Measurements from ENCODE around the gene DHX9.

Gene DHX9

DNA sequence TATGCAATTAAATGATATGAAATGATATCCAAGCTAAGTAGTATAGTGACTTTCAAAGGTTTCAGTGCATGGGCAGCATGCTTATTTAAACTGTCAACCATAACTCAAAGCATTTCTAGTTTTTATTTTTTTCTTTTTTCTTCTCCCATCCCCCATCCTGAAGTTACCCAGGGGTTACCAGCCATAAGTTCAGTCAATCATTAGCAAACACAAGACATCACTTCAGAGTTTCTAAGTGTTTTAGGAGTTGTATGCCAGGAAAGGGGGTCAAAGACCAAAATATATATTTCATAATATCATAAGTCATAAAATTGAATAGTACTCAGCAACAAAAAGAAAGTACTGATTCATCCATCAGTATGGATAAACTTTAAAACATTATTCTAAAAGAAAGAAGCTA, 28.7 kb downstream of the DHX9 start:
- H3K4me1 ChIP-seq (ENCODE audit: insufficient read depth, low read length): no peaks in the 10 kb centered on the region
- H3K36me3 ChIP-seq (ENCODE audit: insufficient read depth, low read length): peaks cover 71% of the 10 kb centered on the region
- H3K9ac ChIP-seq (ENCODE audit: low read length): no peak overlapping the region
- H3K27ac ChIP-seq (ENCODE audit: low read depth, low read length): no peak overlapping the region
- H3K9me3 ChIP-seq (ENCODE audit: low read length): no peaks in the 10 kb centered on the region
- no peak overlapping the region for H3K4me3 ChIP-seq (ENCODE audit: low read depth in 1 of 2, low read length in 2 of 2)
- no peaks in the 10 kb centered on the region for H3K27me3 ChIP-seq (ENCODE audit: control insufficient read depth in 1 of 2, insufficient read depth in 2 of 2, low read length in 2 of 2)

DNA sequence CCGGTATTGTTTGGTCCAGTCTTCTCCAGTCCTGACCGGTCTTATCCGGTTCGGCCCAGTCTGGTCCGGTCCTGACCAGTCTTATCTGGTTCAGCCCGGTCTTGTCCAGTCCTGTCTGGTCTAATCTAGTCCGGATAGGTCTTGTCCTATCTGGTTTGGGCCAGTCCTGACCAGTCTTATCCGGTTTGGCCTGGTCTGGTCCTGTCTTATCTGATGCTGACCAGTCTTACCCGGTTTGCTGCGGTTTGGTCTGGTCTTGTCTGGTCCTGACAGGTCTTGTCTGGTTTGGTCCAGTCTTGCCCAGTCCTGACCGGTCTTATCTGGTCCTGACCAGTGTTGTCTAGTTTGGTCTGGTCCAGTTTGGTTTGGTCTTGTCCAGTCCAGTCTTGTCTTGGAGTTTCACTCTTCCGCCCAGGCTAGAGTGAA, 30.1 kb downstream of the DHX9 start:
- no peak overlapping the region for H3K9ac ChIP-seq (ENCODE audit: low read length)
- no peaks in the 10 kb centered on the region for H3K27me3 ChIP-seq (ENCODE audit: control insufficient read depth in 1 of 2, insufficient read depth in 2 of 2, low read length in 2 of 2)
- H3K4me3 ChIP-seq (ENCODE audit: low read depth in 1 of 2, low read length in 2 of 2): no peak overlapping the region
- no peak overlapping the region for H3K27ac ChIP-seq (ENCODE audit: low read depth, low read length)
- H3K4me1 ChIP-seq (ENCODE audit: insufficient read depth, low read length): no peaks in the 10 kb centered on the region
- peaks cover 76% of the 10 kb centered on the region for H3K36me3 ChIP-seq (ENCODE audit: insufficient read depth, low read length)
- no peaks in the 10 kb centered on the region for H3K9me3 ChIP-seq (ENCODE audit: low read length)

DNA sequence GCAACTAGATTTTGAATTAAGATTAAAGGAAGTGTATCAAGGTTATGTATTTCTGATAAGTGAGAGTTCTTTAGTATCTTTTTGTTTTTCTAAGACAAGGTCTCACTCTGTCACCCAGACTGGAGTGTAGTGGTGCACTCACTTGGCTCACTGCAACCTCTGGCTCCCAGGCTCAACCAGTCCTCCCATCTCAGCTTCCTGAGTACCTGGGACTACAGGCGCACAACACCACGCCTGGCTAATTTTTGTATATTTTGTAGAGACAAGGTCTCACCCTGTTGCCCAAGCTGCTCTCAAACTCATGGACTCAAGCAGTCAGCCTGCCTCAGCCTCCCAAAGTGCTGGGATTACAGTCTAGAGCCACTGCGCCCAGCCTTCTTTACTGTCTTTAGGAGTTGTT, 33.7 kb downstream of the DHX9 start:
- Histone ChIP-seq H3K4me1 (ENCODE audit: insufficient read depth, low read length) (no peaks in the 10 kb centered on the region), H3K9me3 (ENCODE audit: low read length) (no peaks in the 10 kb centered on the region), H3K27me3 (ENCODE audit: control insufficient read depth in 1 of 2, insufficient read depth in 2 of 2, low read length in 2 of 2) (no peaks in the 10 kb centered on the region), H3K36me3 (ENCODE audit: insufficient read depth, low read length) (peaks cover 85% of the 10 kb centered on the region), H3K27ac (ENCODE audit: low read depth, low read length) (no peak overlapping the region), H3K9ac (ENCODE audit: low read length) (no peak overlapping the region), H3K4me3 (ENCODE audit: low read depth in 1 of 2, low read length in 2 of 2) (no peak overlapping the region)

DNA sequence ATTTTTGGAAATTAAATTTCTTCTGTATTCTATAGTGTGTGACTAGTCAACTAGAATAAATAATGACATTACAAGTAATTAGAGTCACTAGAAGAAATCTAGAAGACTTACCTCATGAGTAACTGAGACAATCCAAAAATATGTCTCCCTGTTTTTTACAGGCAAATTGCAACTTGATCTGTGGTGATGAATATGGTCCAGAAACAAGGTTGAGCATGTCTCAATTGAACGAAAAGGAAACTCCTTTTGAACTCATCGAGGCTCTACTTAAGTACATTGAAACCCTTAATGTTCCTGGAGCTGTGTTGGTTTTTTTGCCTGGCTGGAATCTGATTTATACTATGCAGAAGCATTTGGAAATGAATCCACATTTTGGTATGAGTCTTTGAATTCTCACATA, 36.7 kb downstream of the DHX9 start:
- H3K36me3 ChIP-seq (ENCODE audit: insufficient read depth, low read length): peaks cover 92% of the 10 kb centered on the region
- H3K27me3 ChIP-seq (ENCODE audit: control insufficient read depth in 1 of 2, insufficient read depth in 2 of 2, low read length in 2 of 2): no peaks in the 10 kb centered on the region
- no peak overlapping the region for H3K4me3 ChIP-seq (ENCODE audit: low read depth in 1 of 2, low read length in 2 of 2)
- H3K9me3 ChIP-seq (ENCODE audit: low read length): no peaks in the 10 kb centered on the region
- H3K4me1 ChIP-seq (ENCODE audit: insufficient read depth, low read length): no peaks in the 10 kb centered on the region
- H3K27ac ChIP-seq (ENCODE audit: low read depth, low read length): no peak overlapping the region
- no peak overlapping the region for H3K9ac ChIP-seq (ENCODE audit: low read length)

DNA sequence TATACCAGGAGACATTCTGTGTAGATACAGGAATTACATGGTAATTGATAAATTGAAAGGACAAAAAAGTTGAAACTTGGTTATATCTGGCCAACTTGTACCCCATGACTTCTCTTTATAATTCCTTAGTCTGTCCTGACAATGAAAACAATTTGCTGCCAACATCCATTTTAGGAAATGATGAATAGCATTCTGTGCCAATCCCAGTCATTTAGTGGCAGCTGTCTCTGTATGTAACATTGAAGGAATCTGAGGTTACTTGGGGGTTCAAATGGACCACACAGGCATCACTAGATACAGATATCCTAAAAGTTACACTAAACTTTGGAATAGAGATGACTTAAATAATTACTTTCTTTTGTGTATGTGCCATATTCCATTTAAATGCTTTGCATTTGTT, 38.2 kb downstream of the DHX9 start:
- H3K27me3 ChIP-seq (ENCODE audit: control insufficient read depth in 1 of 2, insufficient read depth in 2 of 2, low read length in 2 of 2): no peaks in the 10 kb centered on the region
- peaks cover 95% of the 10 kb centered on the region for H3K36me3 ChIP-seq (ENCODE audit: insufficient read depth, low read length)
- H3K4me3 ChIP-seq (ENCODE audit: low read depth in 1 of 2, low read length in 2 of 2): no peak overlapping the region
- no peaks in the 10 kb centered on the region for H3K9me3 ChIP-seq (ENCODE audit: low read length)
- H3K9ac ChIP-seq (ENCODE audit: low read length): no peak overlapping the region
- H3K4me1 ChIP-seq (ENCODE audit: insufficient read depth, low read length): no peaks in the 10 kb centered on the region
- no peak overlapping the region for H3K27ac ChIP-seq (ENCODE audit: low read depth, low read length)

DNA sequence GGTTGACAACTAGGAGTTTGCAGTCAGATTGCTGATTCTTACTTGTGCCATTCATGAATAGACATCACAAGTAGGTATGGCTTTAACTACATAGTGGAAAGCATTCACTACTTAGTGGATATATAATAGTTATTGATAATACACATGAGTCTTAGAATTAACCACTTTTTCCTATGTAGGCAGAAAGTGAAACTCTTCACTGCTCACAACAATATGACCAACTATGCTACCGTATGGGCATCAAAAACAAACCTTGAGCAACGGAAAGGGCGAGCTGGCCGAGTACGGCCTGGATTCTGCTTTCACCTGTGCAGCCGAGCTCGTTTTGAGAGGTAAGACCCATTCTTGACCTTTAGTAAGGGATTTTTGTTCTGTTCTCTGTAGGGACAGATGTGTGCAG, 38.7 kb downstream of the DHX9 start:
- peaks cover 95% of the 10 kb centered on the region for H3K36me3 ChIP-seq (ENCODE audit: insufficient read depth, low read length)

DNA sequence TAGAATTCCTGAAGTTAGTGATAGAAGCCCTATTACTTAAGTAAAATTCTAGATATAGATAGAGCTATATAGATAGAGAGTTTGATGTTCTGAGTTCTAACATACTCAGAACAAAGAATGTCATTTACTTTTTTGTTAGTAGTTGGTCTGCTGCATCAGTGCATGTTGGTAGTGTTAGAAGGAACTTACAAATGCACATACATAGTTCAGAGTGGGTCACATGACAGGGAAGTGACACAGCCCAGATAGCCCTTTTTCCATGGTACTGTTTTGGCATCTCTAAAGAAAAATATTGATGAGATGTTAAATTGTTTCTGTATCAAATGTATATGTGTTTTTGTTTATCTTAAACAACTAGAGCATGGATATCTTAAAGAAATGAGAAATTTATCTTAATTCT, 45.7 kb downstream of the DHX9 start:
- Histone ChIP-seq H3K36me3 (ENCODE audit: insufficient read depth, low read length) (peaks cover 88% of the 10 kb centered on the region), H3K4me1 (ENCODE audit: insufficient read depth, low read length) (no peaks in the 10 kb centered on the region), H3K27me3 (ENCODE audit: control insufficient read depth in 1 of 2, insufficient read depth in 2 of 2, low read length in 2 of 2) (no peaks in the 10 kb centered on the region), H3K27ac (ENCODE audit: low read depth, low read length) (no peak overlapping the region), H3K4me3 (ENCODE audit: low read depth in 1 of 2, low read length in 2 of 2) (no peak overlapping the region), H3K9ac (ENCODE audit: low read length) (no peak overlapping the region), H3K9me3 (ENCODE audit: low read length) (no peaks in the 10 kb centered on the region)

More for the DNA sequence above, 38.7 kb downstream of the DHX9 start:
- no peak overlapping the region for H3K9ac ChIP-seq (ENCODE audit: low read length)
- H3K9me3 ChIP-seq (ENCODE audit: low read length): no peaks in the 10 kb centered on the region
- no peak overlapping the region for H3K4me3 ChIP-seq (ENCODE audit: low read depth in 1 of 2, low read length in 2 of 2)
- no peak overlapping the region for H3K27ac ChIP-seq (ENCODE audit: low read depth, low read length)
- H3K4me1 ChIP-seq (ENCODE audit: insufficient read depth, low read length): no peaks in the 10 kb centered on the region
- no peaks in the 10 kb centered on the region for H3K27me3 ChIP-seq (ENCODE audit: control insufficient read depth in 1 of 2, insufficient read depth in 2 of 2, low read length in 2 of 2)

DNA sequence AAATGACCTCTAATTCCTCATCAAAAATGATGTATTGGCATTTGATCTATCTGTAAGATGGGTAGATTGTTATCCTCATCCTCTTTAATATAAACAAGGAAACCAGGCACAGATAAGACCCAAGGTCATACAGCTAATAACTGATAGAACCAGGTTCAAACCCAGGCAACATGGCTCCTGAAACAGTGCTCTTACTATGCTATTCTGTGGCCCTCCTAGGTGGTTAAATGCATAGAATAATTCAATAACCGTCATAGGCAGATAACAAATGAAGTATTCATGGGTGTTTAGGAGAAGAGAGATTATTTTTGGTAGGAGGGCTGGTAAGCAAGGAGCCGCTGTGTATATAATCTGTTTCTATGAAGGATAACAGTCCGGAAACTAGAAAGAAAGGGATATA, 46.4 kb downstream of the DHX9 start:
- no peak overlapping the region for H3K4me3 ChIP-seq (ENCODE audit: low read depth in 1 of 2, low read length in 2 of 2)
- H3K36me3 ChIP-seq (ENCODE audit: insufficient read depth, low read length): peaks cover 82% of the 10 kb centered on the region
- no peak overlapping the region for H3K9ac ChIP-seq (ENCODE audit: low read length)
- no peaks in the 10 kb centered on the region for H3K27me3 ChIP-seq (ENCODE audit: control insufficient read depth in 1 of 2, insufficient read depth in 2 of 2, low read length in 2 of 2)
- no peak overlapping the region for H3K27ac ChIP-seq (ENCODE audit: low read depth, low read length)
- H3K9me3 ChIP-seq (ENCODE audit: low read length): no peaks in the 10 kb centered on the region
- no peaks in the 10 kb centered on the region for H3K4me1 ChIP-seq (ENCODE audit: insufficient read depth, low read length)

DNA sequence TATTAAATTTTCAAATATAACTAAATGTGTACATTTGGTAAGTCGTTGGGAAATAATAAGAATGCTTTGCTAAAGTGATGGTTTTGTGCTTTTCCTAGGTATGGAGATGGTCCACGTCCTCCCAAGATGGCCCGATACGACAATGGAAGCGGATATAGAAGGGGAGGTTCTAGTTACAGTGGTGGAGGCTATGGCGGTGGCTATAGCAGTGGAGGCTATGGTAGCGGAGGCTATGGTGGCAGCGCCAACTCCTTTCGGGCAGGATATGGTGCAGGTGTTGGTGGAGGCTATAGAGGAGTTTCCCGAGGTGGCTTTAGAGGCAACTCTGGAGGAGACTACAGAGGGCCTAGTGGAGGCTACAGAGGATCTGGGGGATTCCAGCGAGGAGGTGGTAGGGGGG, 47.8 kb downstream of the DHX9 start:
- no peak overlapping the region for H3K27ac ChIP-seq (ENCODE audit: low read depth, low read length)
- no peak overlapping the region for H3K9ac ChIP-seq (ENCODE audit: low read length)
- no peaks in the 10 kb centered on the region for H3K4me1 ChIP-seq (ENCODE audit: insufficient read depth, low read length)
- no peaks in the 10 kb centered on the region for H3K9me3 ChIP-seq (ENCODE audit: low read length)
- H3K4me3 ChIP-seq (ENCODE audit: low read depth in 1 of 2, low read length in 2 of 2): no peak overlapping the region
- peaks cover 68% of the 10 kb centered on the region for H3K36me3 ChIP-seq (ENCODE audit: insufficient read depth, low read length)
- no peaks in the 10 kb centered on the region for H3K27me3 ChIP-seq (ENCODE audit: control insufficient read depth in 1 of 2, insufficient read depth in 2 of 2, low read length in 2 of 2)

DNA sequence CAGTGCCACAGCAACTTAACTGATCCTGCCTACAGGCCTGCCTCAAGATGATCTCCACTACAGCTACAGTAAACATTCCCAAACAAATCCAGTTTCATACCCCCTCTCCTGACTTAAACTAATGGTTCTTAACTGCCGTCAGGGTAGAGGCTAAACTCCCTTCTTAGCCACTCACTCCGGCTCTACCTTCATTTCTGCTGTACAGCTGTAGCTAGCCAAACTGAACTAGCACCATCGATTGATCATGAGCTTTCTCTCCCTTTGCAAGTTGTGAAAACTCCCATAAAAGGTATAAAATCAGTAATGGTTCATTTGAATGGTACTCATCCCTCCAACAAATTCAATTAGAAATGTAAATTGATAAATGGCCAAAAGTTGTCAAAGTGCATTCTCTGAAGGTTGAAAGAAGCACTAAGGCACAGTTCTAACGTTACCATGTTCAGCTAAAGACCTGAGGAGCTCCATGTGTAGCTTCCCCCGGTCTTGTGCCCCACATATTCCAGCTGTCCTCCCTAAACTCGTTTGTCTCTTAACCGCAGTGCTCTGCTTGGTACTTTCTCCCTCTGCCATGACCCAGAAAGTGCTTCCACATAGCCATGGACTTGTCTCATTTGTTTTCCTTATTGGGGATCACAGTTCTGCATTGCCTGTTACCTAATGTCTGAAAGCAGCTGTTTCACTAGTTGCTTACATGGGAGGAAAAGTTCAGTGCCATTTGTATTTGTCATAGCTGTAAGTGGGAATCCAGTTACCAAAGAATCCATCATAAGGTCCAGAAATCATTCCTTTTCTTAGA, 49.8 kb downstream of the DHX9 start:
- no peak overlapping the region for H3K9ac ChIP-seq (ENCODE audit: low read length)
- no peak overlapping the region for H3K4me3 ChIP-seq (ENCODE audit: low read depth in 1 of 2, low read length in 2 of 2)
- no peaks in the 10 kb centered on the region for H3K27me3 ChIP-seq (ENCODE audit: control insufficient read depth in 1 of 2, insufficient read depth in 2 of 2, low read length in 2 of 2)
- no peak overlapping the region for H3K27ac ChIP-seq (ENCODE audit: low read depth, low read length)
- no peaks in the 10 kb centered on the region for H3K9me3 ChIP-seq (ENCODE audit: low read length)
- no peaks in the 10 kb centered on the region for H3K4me1 ChIP-seq (ENCODE audit: insufficient read depth, low read length)
- peaks cover 49% of the 10 kb centered on the region for H3K36me3 ChIP-seq (ENCODE audit: insufficient read depth, low read length)

DNA sequence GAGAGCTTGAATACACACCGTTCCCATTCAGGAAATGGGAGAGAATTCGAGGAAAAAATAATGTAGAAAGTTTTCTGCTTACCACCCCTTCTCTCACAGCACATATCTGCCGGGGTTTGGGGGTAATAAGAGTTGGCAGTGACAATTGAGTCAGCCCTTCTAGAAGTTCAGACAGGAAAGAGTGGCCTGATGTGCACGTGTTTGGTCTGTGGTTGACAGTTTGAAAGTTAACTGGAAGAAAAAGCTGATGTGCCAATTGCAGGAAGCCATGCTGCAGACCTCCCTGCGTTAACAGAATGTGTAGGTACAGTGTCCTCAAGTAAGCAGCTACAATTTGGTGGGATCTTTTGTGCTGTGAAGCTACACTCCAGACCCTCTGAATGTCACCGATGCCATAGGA, 50.9 kb downstream of the DHX9 start:
- H3K27ac ChIP-seq (ENCODE audit: low read depth, low read length): no peak overlapping the region
- no peak overlapping the region for H3K4me3 ChIP-seq (ENCODE audit: low read depth in 1 of 2, low read length in 2 of 2)
- no peaks in the 10 kb centered on the region for H3K27me3 ChIP-seq (ENCODE audit: control insufficient read depth in 1 of 2, insufficient read depth in 2 of 2, low read length in 2 of 2)
- H3K4me1 ChIP-seq (ENCODE audit: insufficient read depth, low read length): no peaks in the 10 kb centered on the region
- H3K36me3 ChIP-seq (ENCODE audit: insufficient read depth, low read length): peaks cover 40% of the 10 kb centered on the region
- H3K9ac ChIP-seq (ENCODE audit: low read length): no peak overlapping the region
- no peaks in the 10 kb centered on the region for H3K9me3 ChIP-seq (ENCODE audit: low read length)

DNA sequence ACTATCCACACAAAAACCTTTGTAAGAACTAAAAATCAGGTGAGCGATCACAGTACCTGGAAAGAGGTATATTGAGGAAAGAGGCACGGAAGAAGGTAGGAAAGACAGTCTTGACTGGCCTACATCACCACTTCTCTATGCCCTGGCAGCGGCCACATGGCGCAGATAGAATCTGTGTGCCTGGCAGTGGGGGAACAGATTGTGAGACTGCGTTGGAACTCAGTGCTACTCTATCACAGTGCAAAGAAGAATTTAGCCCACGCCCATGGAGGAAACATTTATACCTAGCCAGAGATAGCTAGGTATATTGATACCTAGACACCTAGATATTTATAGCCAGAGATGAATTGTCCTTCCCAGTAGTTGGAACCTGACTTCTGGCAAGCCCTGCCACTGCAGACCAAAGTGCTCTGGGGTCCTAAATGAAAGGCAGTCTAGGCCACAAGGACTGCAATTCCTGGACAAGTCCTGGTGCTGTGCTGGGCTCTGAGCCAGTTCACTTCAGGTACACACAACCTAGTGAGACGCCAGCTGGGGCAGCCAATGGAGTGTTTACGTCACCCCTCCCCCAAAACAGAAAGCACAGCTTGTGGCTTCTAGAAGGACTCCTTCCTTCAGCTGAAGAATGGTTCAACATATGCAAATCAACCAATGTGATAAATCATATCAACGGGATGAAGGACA, 51.9 kb downstream of the DHX9 start:
- no peaks in the 10 kb centered on the region for H3K9me3 ChIP-seq (ENCODE audit: low read length)
- H3K9ac ChIP-seq (ENCODE audit: low read length): no peak overlapping the region
- H3K27ac ChIP-seq (ENCODE audit: low read depth, low read length): no peak overlapping the region
- H3K4me3 ChIP-seq (ENCODE audit: low read depth in 1 of 2, low read length in 2 of 2): no peak overlapping the region
- peaks cover 31% of the 10 kb centered on the region for H3K36me3 ChIP-seq (ENCODE audit: insufficient read depth, low read length)
- no peaks in the 10 kb centered on the region for H3K4me1 ChIP-seq (ENCODE audit: insufficient read depth, low read length)
- H3K27me3 ChIP-seq (ENCODE audit: control insufficient read depth in 1 of 2, insufficient read depth in 2 of 2, low read length in 2 of 2): no peaks in the 10 kb centered on the region

Data from muscle layer of colon (tissue), 2 donors.